ENCODE results near the gene ARHGEF7.

Gene ARHGEF7

DNA sequence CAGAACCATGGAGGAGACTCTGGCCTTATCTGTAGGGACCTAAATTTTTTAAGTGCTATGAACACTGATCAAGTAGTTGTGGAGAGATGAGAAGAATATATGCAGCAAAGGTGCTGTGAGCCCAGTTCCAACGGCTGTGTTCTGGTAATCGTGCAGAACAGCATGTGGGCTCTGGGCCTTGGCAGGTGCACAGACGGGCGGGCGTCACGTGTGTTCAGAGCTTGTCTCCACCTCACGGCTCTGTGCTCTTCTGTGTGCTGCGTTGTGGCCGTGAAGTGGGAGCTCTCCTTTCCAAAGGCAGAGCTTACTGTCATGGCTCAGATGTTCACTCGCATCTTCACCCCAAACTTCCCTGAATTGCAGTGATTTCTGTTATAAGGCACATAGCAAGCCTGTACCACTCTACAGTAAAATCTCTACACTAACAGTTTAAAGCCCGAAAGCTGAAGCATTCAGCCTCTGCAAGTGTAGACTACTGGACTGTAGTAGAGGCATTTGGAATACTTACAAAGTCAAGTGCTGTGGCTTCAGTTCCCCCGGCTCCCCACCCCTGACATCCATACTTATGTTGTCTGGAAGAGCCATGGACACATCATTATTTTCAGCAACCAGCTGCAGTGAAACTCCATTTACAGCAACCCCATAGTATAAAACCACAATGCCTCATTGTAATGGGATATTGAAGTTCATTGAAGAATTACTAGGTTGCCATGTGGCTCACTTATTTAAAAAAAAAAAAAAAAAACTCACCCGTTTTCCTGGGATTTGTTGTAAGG lies 177.8 kb downstream of the ARHGEF7 start:
- Histone ChIP-seq H3F3A (ENCODE audit: insufficient read depth) (no peaks in the 10 kb centered on the region), H3K79me2 (ENCODE audit: insufficient read depth, low read length) (no peaks in the 10 kb centered on the region), H3K36me3 (ENCODE audit: low read length) (peaks cover 6% of the 10 kb centered on the region; the same call in 1 of the 2 replicates), H3K4me2 (ENCODE audit: low read depth, low read length, poor library complexity, severe bottlenecking) (no peak overlapping the region), H3K27ac (ENCODE audit: low read depth, low read length) (no peak overlapping the region), H3K9me2 (replicated peaks; ENCODE audit: insufficient read depth, low read length) (no peaks in the 10 kb centered on the region), H4K20me1 (ENCODE audit: low read depth, low read length) (no peaks in the 10 kb centered on the region), H3K9ac (ENCODE audit: low read length) (no peak overlapping the region), H3K4me3 (ENCODE audit: insufficient read depth, low read length, poor library complexity, severe bottlenecking) (no peak overlapping the region), H3K9me3 (ENCODE audit: insufficient read depth, low read length) (no peaks in the 10 kb centered on the region), H3K27me3 (ENCODE audit: low read length) (no peaks in the 10 kb centered on the region), H2AFZ (ENCODE audit: low read depth, low read length, severe bottlenecking) (no peak overlapping the region)
- TF ChIP-seq, protein P1, sequence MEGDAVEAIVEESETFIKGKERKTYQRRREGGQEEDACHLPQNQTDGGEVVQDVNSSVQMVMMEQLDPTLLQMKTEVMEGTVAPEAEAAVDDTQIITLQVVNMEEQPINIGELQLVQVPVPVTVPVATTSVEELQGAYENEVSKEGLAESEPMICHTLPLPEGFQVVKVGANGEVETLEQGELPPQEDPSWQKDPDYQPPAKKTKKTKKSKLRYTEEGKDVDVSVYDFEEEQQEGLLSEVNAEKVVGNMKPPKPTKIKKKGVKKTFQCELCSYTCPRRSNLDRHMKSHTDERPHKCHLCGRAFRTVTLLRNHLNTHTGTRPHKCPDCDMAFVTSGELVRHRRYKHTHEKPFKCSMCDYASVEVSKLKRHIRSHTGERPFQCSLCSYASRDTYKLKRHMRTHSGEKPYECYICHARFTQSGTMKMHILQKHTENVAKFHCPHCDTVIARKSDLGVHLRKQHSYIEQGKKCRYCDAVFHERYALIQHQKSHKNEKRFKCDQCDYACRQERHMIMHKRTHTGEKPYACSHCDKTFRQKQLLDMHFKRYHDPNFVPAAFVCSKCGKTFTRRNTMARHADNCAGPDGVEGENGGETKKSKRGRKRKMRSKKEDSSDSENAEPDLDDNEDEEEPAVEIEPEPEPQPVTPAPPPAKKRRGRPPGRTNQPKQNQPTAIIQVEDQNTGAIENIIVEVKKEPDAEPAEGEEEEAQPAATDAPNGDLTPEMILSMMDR (IDR thresholded peaks at IDR 0.05; ENCODE audit: insufficient read depth, low read length, poor library complexity, severe bottlenecking) = no peak
- no peak for TF ChIP-seq EZH2phosphoT487 (conservative IDR thresholded peaks at IDR 0.05; ENCODE audit: low read length)

DNA sequence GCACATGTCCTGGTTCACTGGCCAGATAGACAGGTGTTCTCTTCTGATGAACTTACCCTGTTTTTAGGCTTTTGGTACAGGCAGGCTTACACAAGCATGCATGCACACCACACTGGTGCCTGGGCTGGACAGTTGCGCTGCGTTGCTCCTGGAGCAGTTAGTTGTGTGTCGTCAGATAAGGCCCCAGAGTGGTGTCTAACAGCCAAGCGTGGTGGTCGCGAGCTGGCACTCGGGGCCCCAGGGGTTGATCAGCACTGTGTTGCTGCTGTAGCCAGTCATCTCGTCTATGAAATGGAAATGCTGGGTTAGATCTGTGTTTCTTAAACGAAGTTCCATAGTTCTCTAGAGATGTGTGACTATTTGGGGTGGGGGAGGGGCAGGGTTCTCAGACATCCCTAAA lies 180.8 kb downstream of the ARHGEF7 start:
- H3F3A ChIP-seq (ENCODE audit: insufficient read depth) = no peaks in the 10 kb centered on the region
- no peaks in the 10 kb centered on the region for H4K20me1 ChIP-seq (ENCODE audit: low read depth, low read length)
- H3K36me3 ChIP-seq (ENCODE audit: low read length) = no peaks in the 10 kb centered on the region
- no peaks in the 10 kb centered on the region for H3K79me2 ChIP-seq (ENCODE audit: insufficient read depth, low read length)
- H3K4me2 ChIP-seq (ENCODE audit: low read depth, low read length, poor library complexity, severe bottlenecking) = no peak overlapping the region
- H3K27me3 ChIP-seq (ENCODE audit: low read length) = no peaks in the 10 kb centered on the region
- no peak for TF ChIP-seq EZH2phosphoT487 (conservative IDR thresholded peaks at IDR 0.05; ENCODE audit: low read length)
- TF ChIP-seq, protein P1 (IDR thresholded peaks at IDR 0.05; ENCODE audit: insufficient read depth, low read length, poor library complexity, severe bottlenecking) = no peak
- H3K4me3 ChIP-seq (ENCODE audit: insufficient read depth, low read length, poor library complexity, severe bottlenecking) = no peak overlapping the region
- H2AFZ ChIP-seq (ENCODE audit: low read depth, low read length, severe bottlenecking) = no peak overlapping the region
- no peaks in the 10 kb centered on the region for H3K9me2 ChIP-seq (replicated peaks; ENCODE audit: insufficient read depth, low read length)
- no peak overlapping the region for H3K9ac ChIP-seq (ENCODE audit: low read length)
- no peak overlapping the region for H3K27ac ChIP-seq (ENCODE audit: low read depth, low read length)
- H3K9me3 ChIP-seq (ENCODE audit: insufficient read depth, low read length) = no peaks in the 10 kb centered on the region

DNA sequence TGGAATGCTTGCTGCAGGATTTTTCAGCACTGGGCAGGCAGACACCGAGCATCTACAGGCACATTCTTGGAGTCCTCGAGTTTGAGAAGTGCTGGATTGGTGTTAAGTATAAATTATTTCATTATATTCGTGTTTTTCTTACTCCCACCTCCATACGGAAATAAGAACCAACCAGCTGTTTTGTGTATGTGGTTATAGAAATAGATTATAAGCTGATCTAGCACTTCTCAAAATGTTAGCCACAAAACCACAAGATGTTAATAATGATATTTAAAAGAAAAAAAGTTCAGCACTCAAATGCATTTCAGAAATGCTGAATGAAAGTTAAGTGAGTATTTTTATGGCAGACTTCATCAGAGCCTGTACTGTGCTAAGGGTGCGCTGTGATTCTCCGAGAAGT lies 181.3 kb downstream of the ARHGEF7 start:
- H3K4me2 ChIP-seq (ENCODE audit: low read depth, low read length, poor library complexity, severe bottlenecking) = no peak overlapping the region
- TF ChIP-seq, protein P1 (IDR thresholded peaks at IDR 0.05; ENCODE audit: insufficient read depth, low read length, poor library complexity, severe bottlenecking) = no peak
- no peak for TF ChIP-seq EZH2phosphoT487 (conservative IDR thresholded peaks at IDR 0.05; ENCODE audit: low read length)
- no peaks in the 10 kb centered on the region for H3K9me2 ChIP-seq (replicated peaks; ENCODE audit: insufficient read depth, low read length)
- no peaks in the 10 kb centered on the region for H4K20me1 ChIP-seq (ENCODE audit: low read depth, low read length)
- H3K36me3 ChIP-seq (ENCODE audit: low read length) = no peaks in the 10 kb centered on the region
- H3K27me3 ChIP-seq (ENCODE audit: low read length) = no peaks in the 10 kb centered on the region
- H3F3A ChIP-seq (ENCODE audit: insufficient read depth) = no peaks in the 10 kb centered on the region
- H3K9ac ChIP-seq (ENCODE audit: low read length) = no peak overlapping the region
- no peak overlapping the region for H3K4me3 ChIP-seq (ENCODE audit: insufficient read depth, low read length, poor library complexity, severe bottlenecking)
- no peaks in the 10 kb centered on the region for H3K79me2 ChIP-seq (ENCODE audit: insufficient read depth, low read length)
- H2AFZ ChIP-seq (ENCODE audit: low read depth, low read length, severe bottlenecking) = no peak overlapping the region
- no peak overlapping the region for H3K27ac ChIP-seq (ENCODE audit: low read depth, low read length)
- H3K9me3 ChIP-seq (ENCODE audit: insufficient read depth, low read length) = no peaks in the 10 kb centered on the region

All from SU-DHL-6 (cell line).